K562 (cell line): ENCODE data around the gene NYAP2. TPM values are rescaled to one million over a fixed set of nuclear protein-coding genes. Genes with fewer than 3 reads are reported as not detected.

Source experiments
- ATAC-seq: fragments of 200-7000 bp; cut with Tn5 transposase; 3 replicates; pipeline ENCODE4 v1.9.1; 2020; ENCODE audit warnings: moderate library complexity
- BruUV-seq: library from RNA; stranded (reverse); fragments of 400-500 nt; replicated peaks from 2 replicates; lab custom pipeline; 2021; lab: Mats Ljungman, UMichigan
- CTCF ChIA-PET: fragments of 300-600 bp; formaldehyde crosslinking; extraction: SDS; loops from one replicate; lab custom pipeline; 2021; ENCODE audit warnings: low intra/inter-chr PET ratio; lab: Yijun Ruan, JAX
- POLR2A ChIA-PET: fragments of 300-600, 350-650 bp; sonication (Branson Sonifier 250); formaldehyde crosslinking; extraction: SDS; loops from one replicate; lab custom pipeline; 2021; ENCODE audit warnings: antibody characterized with exemption, inconsistent platforms; lab: Yijun Ruan, JAX
- DNase-seq, 4 experiments: peaks; one replicate each; pipeline versions ENCODE4 v3.0.0 to v3.0.0-alpha.2; 2011 to 2018; ENCODE audit warnings: low spot score in 3 of 4, mixed read lengths in 3 of 4; ENCODE audit errors: extremely low read depth in 1 of 4
- FAIRE-seq: peaks from 2 replicates; lab custom pipeline; 2011; peaks lifted over from hg19 to GRCh38; lab: Jason Lieb, UNC
- H2AFZ ChIP-seq: 2 replicates; pipeline ENCODE4 v1.6.0; 2011; ENCODE audit warnings: low read depth, low read length, control low read depth, inconsistent platforms
- H3K27ac ChIP-seq: fragments of 200-600 bp; 3 replicates; pipeline ENCODE4 v1.8.0; 2011; ENCODE audit warnings: low read depth, mild to moderate bottlenecking, control low read depth, inconsistent platforms, low read length, moderate library complexity, mixed read lengths; ENCODE audit errors: extremely low read depth
- H3K27me3 ChIP-seq, 2 experiments: fragments of 300-600 bp in 1 of 2; 2 replicates in 1 of 2; 3 replicates in 1 of 2; pipeline versions ENCODE4 v1.6.0 to v1.8.0; 2011; ENCODE audit warnings: inconsistent platforms in 2 of 2, low read length in 2 of 2, mild to moderate bottlenecking in 1 of 2, mixed read lengths in 1 of 2, moderate library complexity in 1 of 2; ENCODE audit not compliant: control insufficient read depth in 2 of 2, insufficient read depth in 2 of 2
- H3K36me3 ChIP-seq: fragments of 300-600 bp; 3 replicates; pipeline ENCODE4 v1.8.0; 2011; ENCODE audit warnings: mild to moderate bottlenecking, low read length, inconsistent platforms; ENCODE audit not compliant: control insufficient read depth, insufficient read depth
- H3K4me1 ChIP-seq, 2 experiments: fragments of 200-600 bp in 1 of 2; replicated peaks in 1 of 2; 2 replicates in 1 of 2; 3 replicates in 1 of 2; pipeline versions ENCODE4 v1.5.1 to v1.8.0; 2011; ENCODE audit warnings: inconsistent platforms in 2 of 2, low read length in 2 of 2, mild to moderate bottlenecking in 1 of 2, mixed read lengths in 1 of 2, moderate library complexity in 1 of 2; ENCODE audit not compliant: control insufficient read depth in 2 of 2, insufficient read depth in 2 of 2
- H3K4me2 ChIP-seq: 2 replicates; pipeline ENCODE4 v1.6.1; 2011; ENCODE audit warnings: low read length, control low read depth, inconsistent platforms, mixed read lengths; ENCODE audit not compliant: insufficient read depth
- H3K4me3 ChIP-seq: fragments of 200-600 bp; sonication (generic), shearing (Covaris generic); 2 replicates; pipeline ENCODE4 v1.5.1; 2016; ENCODE audit warnings: control low read depth, inconsistent platforms
- H3K79me2 ChIP-seq: fragments of 200-600 bp; 3 replicates; pipeline ENCODE4 v1.8.0; 2011; ENCODE audit warnings: low read length, inconsistent platforms; ENCODE audit not compliant: control insufficient read depth, insufficient read depth
- H3K9ac ChIP-seq, 2 experiments: 2 replicates each; pipeline versions ENCODE4 v1.6.0 to v1.6.1; 2011; ENCODE audit warnings: low read depth in 2 of 2, low read length in 2 of 2, control low read depth in 1 of 2, inconsistent platforms in 1 of 2, mild to moderate bottlenecking in 1 of 2, mixed read lengths in 1 of 2; ENCODE audit not compliant: insufficient read depth in 1 of 2
- H3K9me1 ChIP-seq: one replicate; pipeline ENCODE4 v1.6.0; 2011; ENCODE audit warnings: inconsistent platforms, mild to moderate bottlenecking, low read length, moderate library complexity; ENCODE audit not compliant: control insufficient read depth, insufficient read depth
- H3K9me3 ChIP-seq: replicated peaks from 2 replicates; pipeline ENCODE4 v1.5.1; 2011; ENCODE audit warnings: low read depth, low read length, inconsistent platforms; ENCODE audit not compliant: control insufficient read depth, insufficient read depth
- H4K20me1 ChIP-seq: replicated peaks from 2 replicates; pipeline ENCODE4 v1.6.1; 2011; ENCODE audit warnings: low read length, inconsistent platforms, mixed read lengths; ENCODE audit not compliant: control insufficient read depth, insufficient read depth
- ELF2 ChIP-seq: fragments of 250-450 bp; sonication (Bioruptor Pico); IDR thresholded peaks from 2 replicates; pipeline ENCODE4 v1.5.0; 2021; ENCODE audit warnings: mild to moderate bottlenecking
- GATAD2B ChIP-seq: fragments of 450-650 bp; IDR thresholded peaks from 2 replicates; pipeline ENCODE4 v1.6.1; 2017; ENCODE audit warnings: mild to moderate bottlenecking, borderline replicate concordance
- NCOA1 ChIP-seq: fragments of 450-650 bp; IDR thresholded peaks from 2 replicates; pipeline ENCODE4 v1.6.1; 2016; ENCODE audit warnings: low read depth
- PTRF ChIP-seq: fragments of 450-650 bp; IDR thresholded peaks from 2 replicates; pipeline ENCODE4 v1.6.1; 2016; ENCODE audit warnings: mild to moderate bottlenecking, missing genetic modification characterization, missing compliant biosample characterization
- ZNF175 ChIP-seq: fragments of 200-800 bp; sonication (Bioruptor generic); IDR thresholded peaks from 2 replicates; pipeline ENCODE4 v1.6.1; 2016; ENCODE audit warnings: low read depth, mild to moderate bottlenecking, missing genetic modification characterization, missing compliant biosample characterization
- ZNF23 ChIP-seq: fragments of 250-450 bp; sonication (Bioruptor Pico); IDR thresholded peaks from 2 replicates; pipeline ENCODE4 v1.4.0; 2020; ENCODE audit warnings: mild to moderate bottlenecking
- WGBS: fragments of 100-300 bp; shearing (Covaris generic); methylation state at CpG from one replicate; pipeline ENCODE4 v1.1.6; 2016; ENCODE audit warnings: low coverage, mixed read lengths; ENCODE audit not compliant: insufficient coverage; ENCODE audit errors: missing lambda C conversion rate; 5-methylcytosine and 5-hydroxymethylcytosine counted together
- in situ Hi-C: fragments of 300-500 bp; cut with MboI; formaldehyde crosslinking; loops from 4 replicates; pipeline ENCODE4 v1.15.0; 2018; ENCODE audit warnings: inconsistent platforms, mixed read lengths
- intact Hi-C: fragments of 100-400 bp; cut with micrococcal nuclease; formaldehyde crosslinking; loops from 2 replicates; pipeline ENCODE4 v1.14.2; 2022
- polyA plus RNA-seq, 8 experiments: library from polyadenylated mRNA; depleted of rRNA in 4 of 8; stranded (reverse) in 5 of 8; unstranded in 3 of 8; fragments of >200 nt; fragmentation: Nextera tagmentation in 2 of 8; fragmentation: Illumina TruSeq in 1 of 8; extraction: Ambion mirVana in 2 of 8; extraction: Trizol in 1 of 8; gene quantifications; 2 replicates each; pipeline versions ENCODE4 v1.2.1 to v1.2.3, GENCODE V29; 2011 to 2014; ENCODE audit warnings: inconsistent platforms in 1 of 8, missing spikeins in 1 of 8
- total RNA-seq, 7 experiments: library from RNA; depleted of rRNA in 6 of 7; stranded (reverse); fragments of >200 nt in 6 of 7; fragmentation: Illumina TruSeq in 2 of 7; extraction: Trizol in 2 of 7; gene quantifications; 2 replicates each; pipeline versions ENCODE4 v1.2.1 to v1.2.3, GENCODE V29; 2011 to 2021; ENCODE audit warnings: low replicate concordance in 1 of 7
- TF ChIP-seq, protein P1 (sequence below): sonication (generic); formaldehyde crosslinking; IDR thresholded peaks from 2 replicates; pipeline ENCODE4 v1.8.0; 2023; ENCODE audit warnings: missing genetic modification reagents, mild to moderate bottlenecking, borderline replicate concordance
- TF ChIP-seq, protein P2 (sequence below), 2 experiments: fragments of 450-650 bp in 1 of 2; sonication (generic) in 1 of 2; formaldehyde crosslinking; conservative IDR thresholded peaks; 2 replicates each; pipeline versions ENCODE4 v1.4.0 to v1.8.1; 2020 to 2022; ENCODE audit warnings: mild to moderate bottlenecking in 1 of 2, missing genetic modification reagents in 1 of 2
- TF ChIP-seq, protein P3 (sequence below): fragments of 250-450 bp; sonication (Bioruptor Pico); IDR thresholded peaks from 2 replicates; pipeline ENCODE4 v1.4.0; 2020

Gene NYAP2
- total and polyA plus RNA-seq, 9 of the 15 experiments (the other 6 are each of a cell fraction or from before 2014, with no cell fraction given), result 0.03 to 0.04 (median 0.04) TPM; not detected in 3

DNA sequence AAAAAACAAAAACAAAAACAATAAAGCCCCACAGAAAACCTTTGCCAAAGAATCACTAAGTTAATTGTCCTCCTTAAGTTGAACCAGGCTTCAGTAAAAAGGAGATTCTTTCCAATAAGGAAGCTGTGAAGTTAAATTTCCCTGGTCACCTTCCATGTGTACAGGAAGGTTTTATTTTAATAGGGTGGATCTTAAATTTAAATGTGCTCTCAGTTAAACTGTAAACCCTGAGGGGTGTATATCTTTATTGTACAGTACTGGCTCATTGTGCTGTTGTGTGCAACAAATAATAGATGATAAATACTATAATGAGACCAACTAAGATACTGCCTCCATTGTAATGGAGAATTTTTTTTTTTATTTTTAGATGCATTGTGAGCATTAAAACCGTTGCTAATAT is 97.1 kb downstream of the NYAP2 start:
- intact Hi-C loops, result no loop called here
- in situ Hi-C loops, result no loop called here
- Histone ChIP-seq H3K9me1 (no peaks in the 10 kb centered on the region), H3K4me3 (no peak overlapping the region), H3K9me3 (no peaks in the 10 kb centered on the region), H4K20me1 (no peaks in the 10 kb centered on the region), H2AFZ (no peak overlapping the region), H3K27me3 (no peaks in the 10 kb centered on the region), H3K9ac (no peak overlapping the region), H3K27ac (no peak overlapping the region), H3K79me2 (no peaks in the 10 kb centered on the region), H3K36me3 (no peaks in the 10 kb centered on the region), H3K4me1 (no peaks in the 10 kb centered on the region; a peak in 1 of 5 replicates), H3K4me2 (no peak overlapping the region)
- 0% methylated on average over 1 of the region's 1 CpG for WGBS
- CTCF ChIA-PET, result no interaction called here
- DNase-seq (no peak), ATAC-seq (no peak), FAIRE-seq (no peak)
- no TSS peak for BruUV-seq
- POLR2A ChIA-PET, result interaction anchor here (1.0 kb wide), 1 partner anchor 25 kb away, joined by 4 read pairs; no protein-coding TSS in a partner anchor
- TF ChIP-seq ZNF23 (CRISPR knock-in tag), result no peak
- TF ChIP-seq, protein P1, sequence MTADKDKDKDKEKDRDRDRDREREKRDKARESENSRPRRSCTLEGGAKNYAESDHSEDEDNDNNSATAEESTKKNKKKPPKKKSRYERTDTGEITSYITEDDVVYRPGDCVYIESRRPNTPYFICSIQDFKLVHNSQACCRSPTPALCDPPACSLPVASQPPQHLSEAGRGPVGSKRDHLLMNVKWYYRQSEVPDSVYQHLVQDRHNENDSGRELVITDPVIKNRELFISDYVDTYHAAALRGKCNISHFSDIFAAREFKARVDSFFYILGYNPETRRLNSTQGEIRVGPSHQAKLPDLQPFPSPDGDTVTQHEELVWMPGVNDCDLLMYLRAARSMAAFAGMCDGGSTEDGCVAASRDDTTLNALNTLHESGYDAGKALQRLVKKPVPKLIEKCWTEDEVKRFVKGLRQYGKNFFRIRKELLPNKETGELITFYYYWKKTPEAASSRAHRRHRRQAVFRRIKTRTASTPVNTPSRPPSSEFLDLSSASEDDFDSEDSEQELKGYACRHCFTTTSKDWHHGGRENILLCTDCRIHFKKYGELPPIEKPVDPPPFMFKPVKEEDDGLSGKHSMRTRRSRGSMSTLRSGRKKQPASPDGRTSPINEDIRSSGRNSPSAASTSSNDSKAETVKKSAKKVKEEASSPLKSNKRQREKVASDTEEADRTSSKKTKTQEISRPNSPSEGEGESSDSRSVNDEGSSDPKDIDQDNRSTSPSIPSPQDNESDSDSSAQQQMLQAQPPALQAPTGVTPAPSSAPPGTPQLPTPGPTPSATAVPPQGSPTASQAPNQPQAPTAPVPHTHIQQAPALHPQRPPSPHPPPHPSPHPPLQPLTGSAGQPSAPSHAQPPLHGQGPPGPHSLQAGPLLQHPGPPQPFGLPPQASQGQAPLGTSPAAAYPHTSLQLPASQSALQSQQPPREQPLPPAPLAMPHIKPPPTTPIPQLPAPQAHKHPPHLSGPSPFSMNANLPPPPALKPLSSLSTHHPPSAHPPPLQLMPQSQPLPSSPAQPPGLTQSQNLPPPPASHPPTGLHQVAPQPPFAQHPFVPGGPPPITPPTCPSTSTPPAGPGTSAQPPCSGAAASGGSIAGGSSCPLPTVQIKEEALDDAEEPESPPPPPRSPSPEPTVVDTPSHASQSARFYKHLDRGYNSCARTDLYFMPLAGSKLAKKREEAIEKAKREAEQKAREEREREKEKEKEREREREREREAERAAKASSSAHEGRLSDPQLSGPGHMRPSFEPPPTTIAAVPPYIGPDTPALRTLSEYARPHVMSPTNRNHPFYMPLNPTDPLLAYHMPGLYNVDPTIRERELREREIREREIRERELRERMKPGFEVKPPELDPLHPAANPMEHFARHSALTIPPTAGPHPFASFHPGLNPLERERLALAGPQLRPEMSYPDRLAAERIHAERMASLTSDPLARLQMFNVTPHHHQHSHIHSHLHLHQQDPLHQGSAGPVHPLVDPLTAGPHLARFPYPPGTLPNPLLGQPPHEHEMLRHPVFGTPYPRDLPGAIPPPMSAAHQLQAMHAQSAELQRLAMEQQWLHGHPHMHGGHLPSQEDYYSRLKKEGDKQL (CRISPR knock-in tag), result no peak
- TF ChIP-seq ZNF175 (CRISPR knock-in tag), result no peak
- TF ChIP-seq GATAD2B, result no peak
- TF ChIP-seq ELF2 (CRISPR knock-in tag), result no peak
- no peak for TF ChIP-seq PTRF (tag)
- TF ChIP-seq, protein P2, sequence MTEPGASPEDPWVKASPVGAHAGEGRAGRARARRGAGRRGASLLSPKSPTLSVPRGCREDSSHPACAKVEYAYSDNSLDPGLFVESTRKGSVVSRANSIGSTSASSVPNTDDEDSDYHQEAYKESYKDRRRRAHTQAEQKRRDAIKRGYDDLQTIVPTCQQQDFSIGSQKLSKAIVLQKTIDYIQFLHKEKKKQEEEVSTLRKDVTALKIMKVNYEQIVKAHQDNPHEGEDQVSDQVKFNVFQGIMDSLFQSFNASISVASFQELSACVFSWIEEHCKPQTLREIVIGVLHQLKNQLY (CRISPR knock-in tag; conservative IDR thresholded peaks at IDR 0.05), result no peak
- TF ChIP-seq, protein P3, sequence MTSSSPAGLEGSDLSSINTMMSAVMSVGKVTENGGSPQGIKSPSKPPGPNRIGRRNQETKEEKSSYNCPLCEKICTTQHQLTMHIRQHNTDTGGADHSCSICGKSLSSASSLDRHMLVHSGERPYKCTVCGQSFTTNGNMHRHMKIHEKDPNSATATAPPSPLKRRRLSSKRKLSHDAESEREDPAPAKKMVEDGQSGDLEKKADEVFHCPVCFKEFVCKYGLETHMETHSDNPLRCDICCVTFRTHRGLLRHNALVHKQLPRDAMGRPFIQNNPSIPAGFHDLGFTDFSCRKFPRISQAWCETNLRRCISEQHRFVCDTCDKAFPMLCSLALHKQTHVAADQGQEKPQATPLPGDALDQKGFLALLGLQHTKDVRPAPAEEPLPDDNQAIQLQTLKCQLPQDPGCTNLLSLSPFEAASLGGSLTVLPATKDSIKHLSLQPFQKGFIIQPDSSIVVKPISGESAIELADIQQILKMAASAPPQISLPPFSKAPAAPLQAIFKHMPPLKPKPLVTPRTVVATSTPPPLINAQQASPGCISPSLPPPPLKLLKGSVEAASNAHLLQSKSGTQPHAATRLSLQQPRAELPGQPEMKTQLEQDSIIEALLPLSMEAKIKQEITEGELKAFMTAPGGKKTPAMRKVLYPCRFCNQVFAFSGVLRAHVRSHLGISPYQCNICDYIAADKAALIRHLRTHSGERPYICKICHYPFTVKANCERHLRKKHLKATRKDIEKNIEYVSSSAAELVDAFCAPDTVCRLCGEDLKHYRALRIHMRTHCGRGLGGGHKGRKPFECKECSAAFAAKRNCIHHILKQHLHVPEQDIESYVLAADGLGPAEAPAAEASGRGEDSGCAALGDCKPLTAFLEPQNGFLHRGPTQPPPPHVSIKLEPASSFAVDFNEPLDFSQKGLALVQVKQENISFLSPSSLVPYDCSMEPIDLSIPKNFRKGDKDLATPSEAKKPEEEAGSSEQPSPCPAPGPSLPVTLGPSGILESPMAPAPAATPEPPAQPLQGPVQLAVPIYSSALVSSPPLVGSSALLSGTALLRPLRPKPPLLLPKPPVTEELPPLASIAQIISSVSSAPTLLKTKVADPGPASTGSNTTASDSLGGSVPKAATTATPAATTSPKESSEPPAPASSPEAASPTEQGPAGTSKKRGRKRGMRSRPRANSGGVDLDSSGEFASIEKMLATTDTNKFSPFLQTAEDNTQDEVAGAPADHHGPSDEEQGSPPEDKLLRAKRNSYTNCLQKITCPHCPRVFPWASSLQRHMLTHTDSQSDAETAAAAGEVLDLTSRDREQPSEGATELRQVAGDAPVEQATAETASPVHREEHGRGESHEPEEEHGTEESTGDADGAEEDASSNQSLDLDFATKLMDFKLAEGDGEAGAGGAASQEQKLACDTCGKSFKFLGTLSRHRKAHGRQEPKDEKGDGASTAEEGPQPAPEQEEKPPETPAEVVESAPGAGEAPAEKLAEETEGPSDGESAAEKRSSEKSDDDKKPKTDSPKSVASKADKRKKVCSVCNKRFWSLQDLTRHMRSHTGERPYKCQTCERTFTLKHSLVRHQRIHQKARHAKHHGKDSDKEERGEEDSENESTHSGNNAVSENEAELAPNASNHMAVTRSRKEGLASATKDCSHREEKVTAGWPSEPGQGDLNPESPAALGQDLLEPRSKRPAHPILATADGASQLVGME (CRISPR knock-in tag), result no peak
- TF ChIP-seq NCOA1, result no peak
